HG03039 (cell line): ENCODE data around the gene MBD3L1.

Experiments used
- ATAC-seq: cut with Tn5 transposase; IDR thresholded peaks from one replicate; pipeline ENCODE4 v1.9.1; 2021; ENCODE audit warnings: mild to moderate bottlenecking, moderate library complexity; ENCODE audit not compliant: unreplicated experiment

MBD3L1 gene

GRCh38 chr19:8832132-8833021, at the start of gene MBD3L1, which contains the start of gene ZNF558:
TSS of gene MBD3L1 (plus strand) at chr19:8832377. CDS start at chr19:8842679, 10,302 bp downstream.
TSS of gene ZNF558 (minus strand) at chr19:8832304. CDS start at chr19:8822659, 9,645 bp downstream.
- ATAC-seq: peak; percentile 88

GRCh38 chr19:8794823-8795222, 37.4 kb upstream of the MBD3L1 start:
- no peak for ATAC-seq

- ATAC-seq: no peak
Observed at GRCh38 chr19:8806661-8807060, 25.5 kb upstream of the MBD3L1 start.

GRCh38 chr19:8811315-8812172, 20.6 kb upstream of the MBD3L1 start:
- ATAC-seq: no peak

GRCh38 chr19:8814176-8814575, 18.0 kb upstream of the MBD3L1 start:
- ATAC-seq: no peak

- ATAC-seq: no peak
Observed at GRCh38 chr19:8815780-8816179, 16.4 kb upstream of the MBD3L1 start.

GRCh38 chr19:8820234-8820633, 11.9 kb upstream of the MBD3L1 start:
- ATAC-seq: no peak

GRCh38 chr19:8821748-8822241, 10.4 kb upstream of the MBD3L1 start:
- no peak for ATAC-seq

- no peak for ATAC-seq
Observed at GRCh38 chr19:8826371-8826770, 5.8 kb upstream of the MBD3L1 start.

GRCh38 chr19:8827277-8827676, 4.9 kb upstream of the MBD3L1 start:
- no peak for ATAC-seq

GRCh38 chr19:8831373-8831772, 804 bp upstream of the MBD3L1 start:
- no peak for ATAC-seq

- ATAC-seq: peak; percentile 9
Observed at GRCh38 chr19:8831832-8832131, 395 bp upstream of the MBD3L1 start.

GRCh38 chr19:8835446-8835845, 3.3 kb downstream of the MBD3L1 start:
- ATAC-seq: no peak

GRCh38 chr19:8835877-8836276, 3.7 kb downstream of the MBD3L1 start:
- ATAC-seq: no peak

GRCh38 chr19:8840708-8841107, 8.5 kb downstream of the MBD3L1 start:
- ATAC-seq: no peak

GRCh38 chr19:8846819-8847218, 14.6 kb downstream of the MBD3L1 start:
- ATAC-seq: no peak

- no peak for ATAC-seq
Observed at GRCh38 chr19:8849232-8849631, 17.1 kb downstream of the MBD3L1 start.

GRCh38 chr19:8850488-8850887, 18.3 kb downstream of the MBD3L1 start:
- no peak for ATAC-seq

- no peak for ATAC-seq
Observed at GRCh38 chr19:8858260-8858659, 26.1 kb downstream of the MBD3L1 start.

GRCh38 chr19:8866344-8866743, 34.2 kb downstream of the MBD3L1 start:
- ATAC-seq: no peak

- no peak for ATAC-seq
Observed at GRCh38 chr19:8877854-8878705, 45.9 kb downstream of the MBD3L1 start.
